PFSK-1 (cell line): Measurements from ENCODE around the gene BCL11A.

ENCODE experiments used
- POLR2AphosphoS5 ChIP-seq: IDR thresholded peaks from 2 replicates; pipeline ENCODE4 v1.6.1; 2012; ENCODE audit warnings: low read depth, mild to moderate bottlenecking, control low read depth, low read length, moderate library complexity
- REST ChIP-seq, 2 experiments: IDR thresholded peaks; 2 replicates each; pipeline versions ENCODE4 v1.6.1 to v1.8.0; 2011 to 2012; ENCODE audit warnings: low read depth in 2 of 2, low read length in 2 of 2, control low read depth in 1 of 2, inconsistent platforms in 1 of 2, mild to moderate bottlenecking in 1 of 2, moderate library complexity in 1 of 2; ENCODE audit not compliant: insufficient read depth in 1 of 2
- SIN3A ChIP-seq: IDR thresholded peaks from 2 replicates; pipeline ENCODE4 v1.6.1; 2012; ENCODE audit warnings: mild to moderate bottlenecking, low read length, moderate library complexity, borderline replicate concordance; ENCODE audit not compliant: insufficient read depth
- TAF1 ChIP-seq: IDR thresholded peaks from 2 replicates; pipeline ENCODE4 v1.6.1; 2012; ENCODE audit warnings: low read length, control low read depth, borderline replicate concordance; ENCODE audit not compliant: insufficient read depth

- TF ChIP-seq SIN3A (no peak), TAF1 (no peak), POLR2AphosphoS5 (no peak), REST (IDR thresholded peaks at IDR 0.05; ENCODE audit: insufficient read depth in 1 of 2, low read depth in 2 of 2, low read length in 2 of 2) (no peak)
Measured at GRCh38 chr2:60424233-60424632, 129.2 kb downstream of the BCL11A start.
